Breast epithelium (tissue), 4 donors: Measurements from ENCODE around the gene CABLES1. TPM values are rescaled to one million over a fixed set of nuclear protein-coding genes. Genes with fewer than 3 reads are reported as not detected.

Source experiments
- DNase-seq, 2 donors: peaks; one replicate each; pipeline ENCODE4 v3.0.0-alpha.2; 2019; ENCODE audit warnings: low spot score in 2 of 2
- H3K27ac ChIP-seq, 2 donors: fragments of 200-600 bp; sonication (generic) in 1 of 2; one replicate each; pipeline ENCODE4 v1.5.1; 2016 to 2019; ENCODE audit warnings: mild to moderate bottlenecking in 1 of 2
- H3K27me3 ChIP-seq, 2 donors: fragments of 200-600 bp; sonication (generic) in 1 of 2; one replicate each; pipeline versions ENCODE4 v1.5.1 to v1.6.0; 2017 to 2019; ENCODE audit warnings: control low read depth in 1 of 2, mild to moderate bottlenecking in 1 of 2
- H3K36me3 ChIP-seq: fragments of 200-600 bp; one replicate; pipeline ENCODE4 v1.5.1; 2019
- H3K4me1 ChIP-seq, 2 donors: fragments of 200-600 bp; sonication (generic); one replicate each; pipeline ENCODE4 v1.5.1; 2016 to 2019; ENCODE audit warnings: control low read depth in 1 of 2
- H3K4me3 ChIP-seq, 3 donors: fragments of 200-600 bp; sonication (generic); 1 replicate in 2 of 3; 2 replicates in 1 of 3; pipeline ENCODE4 v1.5.1; 2016 to 2019; ENCODE audit warnings: mild to moderate bottlenecking in 3 of 3, moderate library complexity in 2 of 3
- H3K9me3 ChIP-seq, 2 donors: fragments of 200-600 bp; sonication (generic) in 1 of 2; one replicate each; pipeline ENCODE4 v1.5.1; 2016 to 2019; ENCODE audit warnings: control low read depth in 1 of 2
- CTCF ChIP-seq, 3 donors: fragments of 450-650 bp; IDR thresholded peaks; one replicate each; pipeline ENCODE4 v1.5.1; 2016 to 2017; ENCODE audit warnings: antibody characterized with exemption in 3 of 3, mild to moderate bottlenecking in 3 of 3, moderate library complexity in 3 of 3
- POLR2A ChIP-seq: fragments of 450-650 bp; IDR thresholded peaks from one replicate; pipeline ENCODE4 v1.6.1; 2016; ENCODE audit warnings: antibody characterized with exemption, mild to moderate bottlenecking, moderate library complexity
- POLR2AphosphoS5 ChIP-seq, 3 donors: sonication (generic); formaldehyde crosslinking; IDR thresholded peaks; one replicate each; pipeline ENCODE4 v1.6.1; 2017; ENCODE audit warnings: antibody characterized with exemption in 3 of 3
- intact Hi-C: fragments of 100-400 bp; cut with DNase I; formaldehyde crosslinking; loops from one replicate; pipeline ENCODE4 v1.15.1; 2023; ENCODE audit warnings: low total_unique reads
- total RNA-seq, 3 donors: library from RNA; depleted of rRNA; stranded (reverse); fragments of >200 nt; gene quantifications; one replicate each; pipeline ENCODE4 v1.1.0, GENCODE V29; 2016

CABLES1 gene
- total RNA-seq, 3 donors from 2014 or later = 18.1 to 28.7 (median 22.3) TPM

GRCh38 chr18:23258566-23259469 is 123.5 kb downstream of the CABLES1 start:
- H3K27me3 ChIP-seq = no peaks in the 10 kb centered on the region
- no peaks in the 10 kb centered on the region for H3K36me3 ChIP-seq
- no peak for DNase-seq
- intact Hi-C loops = no loop called here
- peak overlapping the region; percentile 91 to 95 for H3K27ac ChIP-seq
- H3K9me3 ChIP-seq = no peaks in the 10 kb centered on the region
- H3K4me3 ChIP-seq = no peak overlapping the region
- peaks cover 14 to 22% of the 10 kb centered on the region in 2 donors for H3K4me1 ChIP-seq
- TF ChIP-seq POLR2AphosphoS5 (IDR thresholded peaks at IDR 0.05) (no peak), CTCF (IDR thresholded peaks at IDR 0.05) (no peak), POLR2A (no peak)

- Histone ChIP-seq H3K4me1 (peaks cover 14 to 22% of the 10 kb centered on the region in 2 donors), H3K27ac (peak overlapping the region; percentile 91 to 95), H3K36me3 (no peaks in the 10 kb centered on the region), H3K9me3 (no peaks in the 10 kb centered on the region), H3K27me3 (no peaks in the 10 kb centered on the region), H3K4me3 (peak overlapping the region in 2 of 3 donors; percentile 30 to 47)
- peak; percentile 78 to 88 for DNase-seq
- TF ChIP-seq POLR2AphosphoS5 (IDR thresholded peaks at IDR 0.05) (peak in 2 of 3 donors; percentile 22 to 30), CTCF (IDR thresholded peaks at IDR 0.05) (no peak), POLR2A (no peak)
- intact Hi-C loops = no loop called here
Measured at GRCh38 chr18:23259701-23260681, 124.7 kb downstream of the CABLES1 start.

GRCh38 chr18:23260926-23261590 is 125.8 kb downstream of the CABLES1 start:
- intact Hi-C loops = no loop called here
- H3K27ac ChIP-seq = peak overlapping the region; percentile 91 to 95
- no peaks in the 10 kb centered on the region for H3K36me3 ChIP-seq
- TF ChIP-seq POLR2AphosphoS5 (IDR thresholded peaks at IDR 0.05) = no peak
- TF ChIP-seq POLR2A = no peak
- H3K27me3 ChIP-seq = no peaks in the 10 kb centered on the region
- H3K4me3 ChIP-seq = no peak overlapping the region
- peaks cover 14 to 22% of the 10 kb centered on the region in 2 donors for H3K4me1 ChIP-seq
- DNase-seq = no peak
- H3K9me3 ChIP-seq = no peaks in the 10 kb centered on the region

GRCh38 chr18:23263551-23264235 is 128.4 kb downstream of the CABLES1 start:
- Histone ChIP-seq H3K36me3 (no peaks in the 10 kb centered on the region), H3K9me3 (no peaks in the 10 kb centered on the region), H3K4me3 (no peak overlapping the region), H3K27ac (peak overlapping the region in 1 of 2 donors; percentile 12), H3K4me1 (peaks cover 14 to 22% of the 10 kb centered on the region in 2 donors), H3K27me3 (no peaks in the 10 kb centered on the region)
- no peak for TF ChIP-seq POLR2AphosphoS5 (IDR thresholded peaks at IDR 0.05)
- no peak for TF ChIP-seq CTCF (IDR thresholded peaks at IDR 0.05)
- TF ChIP-seq POLR2A = no peak
- intact Hi-C loops = no loop called here
- no peak for DNase-seq
